Left cardiac atrium (tissue), 4 donors: ENCODE data around the gene ZFAND6. TPM values are rescaled to one million over a fixed set of nuclear protein-coding genes. Genes with fewer than 3 reads are reported as not detected.
"Not testable (repeated sequence)": the region's sequence is repeated elsewhere in the genome, so short reads cannot be mapped to it uniquely, and the experiment has no call there.

Experiments
- ATAC-seq, 2 donors: fragments of 200-7000 bp; cut with Tn5 transposase; one replicate each; pipeline ENCODE4 v1.9.1; 2020; ENCODE audit warnings: mild to moderate bottlenecking in 2 of 2, moderate library complexity in 2 of 2
- DNase-seq: peaks from one replicate; pipeline ENCODE4 v3.0.0-alpha.2; 2020
- intact Hi-C, 2 donors: fragments of 100-400 bp; cut with DNase I; formaldehyde crosslinking; loops; one replicate each; pipeline versions ENCODE4 v1.14.1 to v1.15.1; 2022 to 2023
- long read RNA-seq: library from polyadenylated mRNA; unstranded; transcript quantifications from one replicate; pipeline ENCODE4 v2.0.0, GENCODE V29; 2021
- total RNA-seq, 2 donors: library from RNA; stranded (reverse); fragmentation: NEBNext Ultra II Directional; extraction: Animal tissue kit (Norgen Biotek cat#: 25700); gene quantifications; one replicate each; pipeline ENCODE4 v1.2.1, GENCODE V29; 2021
- donor health status: DM: no; HTN: yes; CAD: no.
- donor health status: DM: no; HTN: yes; CAD: no; lungs with severe emphysema.
- donor health status: DM: yes; HTN: yes; CAD: no.
- donor health status: Dilated cardiomyopathy.

ZFAND6 gene
- 10 to 100 TPM; 64.2 to 64.3 TPM for total RNA-seq
- long read RNA-seq, transcript ZFAND6-201 (7 exons, 1,814 nt), result minor isoform, 10 of 83 reads
- long read RNA-seq, transcript ZFAND6-220 (6 exons, 891 nt), result major isoform, 50 of 83 reads
- long read RNA-seq, partial matches to known transcripts, result 5 of 83 reads
- long read RNA-seq, other reads (novel, unspliced or antisense), result 16 of 83 reads

GRCh38 chr15:80058851-80059785 lies at the start of gene ZFAND6:
TSS of gene ZFAND6 (plus strand) at chr15:80059676. CDS start at chr15:80120345, 60,669 bp downstream.
- intact Hi-C loops, result loop anchor here in 1 of 2 donors (5.0 kb wide), 1 partner anchor 93 kb away; the partner anchor contains the start of gene FAH
- ATAC-seq (peak; percentile 98), DNase-seq (peak; percentile 97)

GRCh38 chr15:80010131-80010673 lies 49.3 kb upstream of the ZFAND6 start:
- intact Hi-C loops, result no loop called here
- ATAC-seq (peak in 1 of 2 donors; percentile 49), DNase-seq (no peak)

GRCh38 chr15:80011041-80011523 lies 48.4 kb upstream of the ZFAND6 start:
- ATAC-seq, DNase-seq, intact Hi-C loops: not testable (repeated sequence)

- ATAC-seq, result no peak
- DNase-seq, result no peak
- intact Hi-C loops, result no loop called here
These were observed 47.9 kb upstream of the ZFAND6 start for GRCh38 chr15:80011596-80011995.

- ATAC-seq (no peak), DNase-seq (no peak)
- intact Hi-C loops, result no loop called here
These were observed 47.3 kb upstream of the ZFAND6 start for GRCh38 chr15:80012060-80012726.

GRCh38 chr15:80014186-80014585 lies 45.3 kb upstream of the ZFAND6 start:
- intact Hi-C loops, ATAC-seq, DNase-seq: not testable (repeated sequence)

GRCh38 chr15:80015156-80015555 lies 44.3 kb upstream of the ZFAND6 start:
- no peak for ATAC-seq
- no peak for DNase-seq
- intact Hi-C loops, result no loop called here

- intact Hi-C loops, DNase-seq, ATAC-seq: not testable (repeated sequence)
These were observed 43.0 kb upstream of the ZFAND6 start for GRCh38 chr15:80016506-80016905.

GRCh38 chr15:80017139-80017538 lies 42.3 kb upstream of the ZFAND6 start:
- intact Hi-C loops, ATAC-seq, DNase-seq: not testable (repeated sequence)

GRCh38 chr15:80019168-80019745 lies 40.2 kb upstream of the ZFAND6 start:
- DNase-seq (no peak), ATAC-seq (no peak)
- intact Hi-C loops, result no loop called here

- intact Hi-C loops, ATAC-seq, DNase-seq: not testable (repeated sequence)
These were observed 39.3 kb upstream of the ZFAND6 start for GRCh38 chr15:80020149-80020548.

GRCh38 chr15:80020731-80021130 lies 38.7 kb upstream of the ZFAND6 start:
- ATAC-seq (no peak), DNase-seq (no peak)
- intact Hi-C loops, result no loop called here

- ATAC-seq (no peak), DNase-seq (no peak)
- intact Hi-C loops, result no loop called here
These were observed 33.2 kb upstream of the ZFAND6 start for GRCh38 chr15:80026310-80026709.

GRCh38 chr15:80026754-80027153 lies 32.7 kb upstream of the ZFAND6 start:
- DNase-seq (no peak), ATAC-seq (no peak)
- intact Hi-C loops, result no loop called here

- ATAC-seq (no peak), DNase-seq (no peak)
- intact Hi-C loops, result no loop called here
These were observed 30.5 kb upstream of the ZFAND6 start for GRCh38 chr15:80028937-80029336.

- intact Hi-C loops, result no loop called here
- peak; percentile 37 for DNase-seq
- peak; percentile 67 to 71 for ATAC-seq
These were observed 27.6 kb upstream of the ZFAND6 start for GRCh38 chr15:80031841-80032240.

GRCh38 chr15:80034629-80035028 lies 24.8 kb upstream of the ZFAND6 start:
- ATAC-seq (no peak), DNase-seq (no peak)
- intact Hi-C loops, result no loop called here

- DNase-seq, result no peak
- intact Hi-C loops, result no loop called here
- ATAC-seq, result no peak
These were observed 23.4 kb upstream of the ZFAND6 start for GRCh38 chr15:80036071-80036470.
